HG03442 (cell line): Measurements from ENCODE around the gene PRKCI.
A peak's percentile ranks its signal among the peaks of the same experiment; 100 is the strongest.
"Not testable (repeated sequence)": the region's sequence is repeated elsewhere in the genome, so short reads cannot be mapped to it uniquely, and the experiment has no call there.

Experiments used
- ATAC-seq: cut with Tn5 transposase; IDR thresholded peaks from one replicate; pipeline ENCODE4 v1.9.1; 2021; ENCODE audit warnings: mild to moderate bottlenecking, moderate library complexity; ENCODE audit not compliant: unreplicated experiment

PRKCI gene

GRCh38 chr3:170222647-170223541, 670 bp downstream of the PRKCI start:
- ATAC-seq, result peak; percentile 29

GRCh38 chr3:170225166-170225565, 2.9 kb downstream of the PRKCI start:
- ATAC-seq, result no peak

GRCh38 chr3:170226426-170226960, 4.3 kb downstream of the PRKCI start:
- no peak for ATAC-seq

- no peak for ATAC-seq
These were observed 6.0 kb downstream of the PRKCI start for GRCh38 chr3:170228093-170228766.

GRCh38 chr3:170232266-170232665, 10.0 kb downstream of the PRKCI start:
- no peak for ATAC-seq

GRCh38 chr3:170233530-170233929, 11.3 kb downstream of the PRKCI start:
- no peak for ATAC-seq

- ATAC-seq, result no peak
These were observed 17.9 kb downstream of the PRKCI start for GRCh38 chr3:170240142-170240541.

GRCh38 chr3:170240671-170241070, 18.4 kb downstream of the PRKCI start:
- ATAC-seq, result no peak

- no peak for ATAC-seq
These were observed 22.4 kb downstream of the PRKCI start for GRCh38 chr3:170244576-170244975.

GRCh38 chr3:170247875-170248274, 25.7 kb downstream of the PRKCI start:
- ATAC-seq, result peak; percentile 23

GRCh38 chr3:170256597-170256996, 34.4 kb downstream of the PRKCI start:
- no peak for ATAC-seq

- ATAC-seq, result peak; percentile 58
These were observed 34.9 kb downstream of the PRKCI start for GRCh38 chr3:170257145-170257544.

GRCh38 chr3:170258105-170258487, 35.9 kb downstream of the PRKCI start:
- ATAC-seq, result peak; percentile 27

GRCh38 chr3:170259907-170260306, 37.7 kb downstream of the PRKCI start:
- ATAC-seq, result no peak

- ATAC-seq, result no peak
These were observed 45.6 kb downstream of the PRKCI start for GRCh38 chr3:170267793-170268192.

- ATAC-seq, result not testable (repeated sequence)
These were observed 47.5 kb downstream of the PRKCI start for GRCh38 chr3:170269673-170270254.

- ATAC-seq, result no peak
These were observed 48.2 kb downstream of the PRKCI start for GRCh38 chr3:170270282-170270881.

GRCh38 chr3:170274641-170275040, 52.4 kb downstream of the PRKCI start:
- no peak for ATAC-seq

GRCh38 chr3:170275832-170276231, 53.6 kb downstream of the PRKCI start:
- ATAC-seq, result no peak

GRCh38 chr3:170277311-170277710, 55.1 kb downstream of the PRKCI start:
- ATAC-seq, result not testable (repeated sequence)
